Stimulated activated CD4-positive, alpha-beta T cell treated with anti-CD3 and anti-CD28 coated beads, Interleukin-15, amount 100 ng/mL, for 24 hours (primary cell): ENCODE results near the gene SMIM10L1.

Experiments used
- DNase-seq: peaks from one replicate; pipeline ENCODE4 v3.0.0-alpha.2; 2020

The SMIM10L1 gene

GRCh38 chr12:11202811-11203210 lies 31.8 kb downstream of the SMIM10L1 start:
- no peak for DNase-seq

GRCh38 chr12:11204173-11204572 lies 33.2 kb downstream of the SMIM10L1 start:
- DNase-seq, result no peak

GRCh38 chr12:11209113-11209512 lies 38.1 kb downstream of the SMIM10L1 start:
- DNase-seq, result no peak
